ENCODE results near the gene BMP2K. TPM values are rescaled to one million over a fixed set of nuclear protein-coding genes. Genes with fewer than 3 reads are reported as not detected.

Gene BMP2K
- total RNA-seq, 3 donors from 2014 or later (not counting 1 experiment from before 2014, with no cell fraction given), result 10.1 to 13.5 (median 11.7) TPM

GRCh38 chr4:78768452-78769180 lies 7.5 kb upstream of the BMP2K start:
- Histone ChIP-seq H3K4me1 (ENCODE audit: control insufficient read depth, insufficient read depth, low read length) (no peaks in the 10 kb centered on the region), H3K27me3 (ENCODE audit: control insufficient read depth, insufficient read depth, low read length) (no peaks in the 10 kb centered on the region), H3K27ac (ENCODE audit: low read length) (no peak overlapping the region), H3K4me3 (ENCODE audit: low read length) (no peak overlapping the region), H3K9me3 (ENCODE audit: control insufficient read depth, insufficient read depth, low read length) (no peaks in the 10 kb centered on the region), H3K36me3 (ENCODE audit: control insufficient read depth, insufficient read depth, low read length) (no peaks in the 10 kb centered on the region)
- ATAC-seq (no peak), DNase-seq (no peak)
- no peaks in the 10 kb centered on the region for H3K4me1 Mint-ChIP-seq
- no peak overlapping the region for H3K27ac Mint-ChIP-seq
- H3K4me3 Mint-ChIP-seq, result no peak overlapping the region
- intact Hi-C loops (cut with micrococcal nuclease), result no loop called here
- H3K27me3 Mint-ChIP-seq (ENCODE audit: low read depth in 2 of 2), result peaks cover 3 to 22% of the 10 kb centered on the region in 2 donors
- no peaks in the 10 kb centered on the region for H3K9me3 Mint-ChIP-seq
- no peak for TF ChIP-seq CTCF (IDR thresholded peaks at IDR 0.05)
- no peaks in the 10 kb centered on the region for H3K36me3 Mint-ChIP-seq
- 89% methylated on average over 12 of the region's 12 CpGs for WGBS (ENCODE audit: insufficient coverage)

GRCh38 chr4:78770091-78770642 lies 6.0 kb upstream of the BMP2K start:
- ATAC-seq (no peak), DNase-seq (no peak)
- Histone ChIP-seq H3K36me3 (ENCODE audit: control insufficient read depth, insufficient read depth, low read length) (no peaks in the 10 kb centered on the region), H3K9me3 (ENCODE audit: control insufficient read depth, insufficient read depth, low read length) (no peaks in the 10 kb centered on the region), H3K4me1 (ENCODE audit: control insufficient read depth, insufficient read depth, low read length) (peaks cover 2% of the 10 kb centered on the region), H3K4me3 (ENCODE audit: low read length) (no peak overlapping the region), H3K27ac (ENCODE audit: low read length) (no peak overlapping the region), H3K27me3 (ENCODE audit: control insufficient read depth, insufficient read depth, low read length) (no peaks in the 10 kb centered on the region)
- WGBS (ENCODE audit: insufficient coverage), result 84% methylated on average over 2 of the region's 3 CpGs
- Mint-ChIP-seq H3K4me1 (peaks cover 0 to 3% of the 10 kb centered on the region in 2 donors), H3K4me3 (no peak overlapping the region), H3K27ac (no peak overlapping the region), H3K27me3 (ENCODE audit: low read depth in 2 of 2) (peaks cover 3 to 22% of the 10 kb centered on the region in 2 donors), H3K36me3 (no peaks in the 10 kb centered on the region), H3K9me3 (no peaks in the 10 kb centered on the region)
- no peak for TF ChIP-seq CTCF (IDR thresholded peaks at IDR 0.05)
- intact Hi-C loops (cut with micrococcal nuclease), result no loop called here

- no peak overlapping the region for H3K4me3 ChIP-seq (ENCODE audit: low read length)
- Mint-ChIP-seq H3K4me3 (no peak overlapping the region), H3K27ac (no peak overlapping the region), H3K36me3 (no peaks in the 10 kb centered on the region), H3K27me3 (ENCODE audit: low read depth in 2 of 2) (peaks cover 0 to 10% of the 10 kb centered on the region in 2 donors), H3K4me1 (peaks cover 10 to 20% of the 10 kb centered on the region in 2 donors), H3K9me3 (no peaks in the 10 kb centered on the region)
- TF ChIP-seq CTCF (IDR thresholded peaks at IDR 0.05), result no peak
- H3K4me1 ChIP-seq (ENCODE audit: control insufficient read depth, insufficient read depth, low read length), result peaks cover 11% of the 10 kb centered on the region
- no peaks in the 10 kb centered on the region for H3K27me3 ChIP-seq (ENCODE audit: control insufficient read depth, insufficient read depth, low read length)
- H3K27ac ChIP-seq (ENCODE audit: low read length), result no peak overlapping the region
- WGBS (ENCODE audit: insufficient coverage), result 96% methylated on average over 3 of the region's 4 CpGs
- intact Hi-C loops (cut with micrococcal nuclease), result no loop called here
- ATAC-seq (no peak), DNase-seq (no peak)
- H3K9me3 ChIP-seq (ENCODE audit: control insufficient read depth, insufficient read depth, low read length), result no peaks in the 10 kb centered on the region
- no peaks in the 10 kb centered on the region for H3K36me3 ChIP-seq (ENCODE audit: control insufficient read depth, insufficient read depth, low read length)
These were observed 3.5 kb upstream of the BMP2K start for GRCh38 chr4:78772526-78773091.

Measured in natural killer cell (primary cell).